HUES64 (cell line): ENCODE data around the gene C16orf95. TPM values are rescaled to one million over a fixed set of nuclear protein-coding genes. Genes with fewer than 3 reads are reported as not detected.
A peak's percentile ranks its signal among the peaks of the same experiment; 100 is the strongest.
"Not testable (repeated sequence)": the region's sequence is repeated elsewhere in the genome, so short reads cannot be mapped to it uniquely, and the experiment has no call there.

Source experiments
- H3K27ac ChIP-seq: 2 replicates; pipeline ENCODE4 v1.7.0; 2013; ENCODE audit warnings: low read depth, low read length, inconsistent platforms
- H3K27me3 ChIP-seq: 2 replicates; pipeline ENCODE4 v1.6.1; 2013; ENCODE audit warnings: mild to moderate bottlenecking, low read length; ENCODE audit not compliant: insufficient read depth
- H3K36me3 ChIP-seq: 2 replicates; pipeline ENCODE4 v1.6.1; 2013; ENCODE audit warnings: mild to moderate bottlenecking, low read length; ENCODE audit not compliant: insufficient read depth
- H3K4me1 ChIP-seq: 2 replicates; pipeline ENCODE4 v1.6.1; 2013; ENCODE audit warnings: mild to moderate bottlenecking, low read length, moderate library complexity; ENCODE audit not compliant: insufficient read depth
- H3K4me3 ChIP-seq: 2 replicates; pipeline ENCODE4 v1.5.1; 2013; ENCODE audit warnings: mild to moderate bottlenecking, low read length, moderate library complexity
- H3K9ac ChIP-seq: 2 replicates; pipeline ENCODE4 v1.6.1; 2013; ENCODE audit warnings: mild to moderate bottlenecking, low read depth, low read length
- H3K9me3 ChIP-seq: 2 replicates; pipeline ENCODE4 v1.6.1; 2013; ENCODE audit warnings: low read depth, low read length; ENCODE audit not compliant: insufficient read depth
- WGBS: fragments of 150-250, 120-280 bp; methylation state at CpG from one replicate; pipeline ENCODE4 v1.1.7; 2013; ENCODE audit warnings: missing lambda C conversion rate; 5-methylcytosine and 5-hydroxymethylcytosine counted together
- polyA plus RNA-seq, 2 experiments: library from polyadenylated mRNA; stranded (reverse); fragments of 50-300 nt; gene quantifications; one replicate each; pipeline ENCODE4 v1.2.3, GENCODE V29; 2013

Gene C16orf95
- polyA plus RNA-seq (2013, experiment 1 of 2): 3.0 TPM
- polyA plus RNA-seq (2013, experiment 2 of 2): 4.1 TPM

GRCh38 chr16:87316923-87317749 is at the start of gene C16orf95:
TSS of gene C16orf95 (minus strand) at chr16:87317392. CDS start at chr16:87317242, 150 bp downstream.
- Histone ChIP-seq H3K4me3 (peak within 1 kb of the TSS; percentile 84), H3K27ac (peak within 1 kb of the TSS; percentile 93), H3K4me1 (0 out of 2 replicates have a peak, but pooled peaks cover 4% of the 10 kb centered on the region), H3K36me3 (no peaks in the 10 kb centered on the region; the same call in 1 of the 2 replicates), H3K9me3 (no peaks in the 10 kb centered on the region), H3K27me3 (no peaks in the 10 kb centered on the region), H3K9ac (peak within 1 kb of the TSS; percentile 97)
- 1% methylated on average over 64 of the region's 64 CpGs for WGBS

- H3K4me3 ChIP-seq: no peak overlapping the region
- peaks cover 10% of the 10 kb centered on the region for H3K36me3 ChIP-seq
- no peaks in the 10 kb centered on the region for H3K9me3 ChIP-seq
- H3K27me3 ChIP-seq: no peaks in the 10 kb centered on the region
- H3K27ac ChIP-seq: no peak overlapping the region
- 95% methylated on average over 1 of the region's 1 CpG for WGBS
- peaks cover 5% of the 10 kb centered on the region; the same call in 1 of the 2 replicates for H3K4me1 ChIP-seq
- H3K9ac ChIP-seq: no peak overlapping the region
These were observed 49.7 kb upstream of the C16orf95 start for GRCh38 chr16:87366930-87367329.

- WGBS: 93% methylated on average over 4 of the region's 4 CpGs
- no peaks in the 10 kb centered on the region for H3K27me3 ChIP-seq
- peaks cover 2% of the 10 kb centered on the region; the same call in 1 of the 2 replicates for H3K4me1 ChIP-seq
- no peak overlapping the region for H3K9ac ChIP-seq
- H3K36me3 ChIP-seq: peaks cover 15% of the 10 kb centered on the region
- H3K4me3 ChIP-seq: no peak overlapping the region
- H3K9me3 ChIP-seq: no peaks in the 10 kb centered on the region
- no peak overlapping the region for H3K27ac ChIP-seq
These were observed 49.1 kb upstream of the C16orf95 start for GRCh38 chr16:87366288-87366687.

GRCh38 chr16:87365021-87365713 is 48.0 kb upstream of the C16orf95 start:
- Histone ChIP-seq H3K9me3 (no peaks in the 10 kb centered on the region), H3K9ac (no peak overlapping the region), H3K36me3 (peaks cover 16% of the 10 kb centered on the region), H3K4me1 (no peaks in the 10 kb centered on the region), H3K27me3 (no peaks in the 10 kb centered on the region), H3K27ac (no peak overlapping the region), H3K4me3 (no peak overlapping the region)
- 94% methylated on average over 13 of the region's 13 CpGs for WGBS

- Histone ChIP-seq H3K9me3 (no peaks in the 10 kb centered on the region), H3K27ac (no peak overlapping the region), H3K36me3 (peaks cover 27% of the 10 kb centered on the region), H3K4me3 (no peak overlapping the region), H3K27me3 (no peaks in the 10 kb centered on the region), H3K4me1 (no peaks in the 10 kb centered on the region), H3K9ac (no peak overlapping the region)
- WGBS: 92% methylated on average over 13 of the region's 17 CpGs
These were observed 46.7 kb upstream of the C16orf95 start for GRCh38 chr16:87363771-87364455.

GRCh38 chr16:87362828-87363559 is 45.8 kb upstream of the C16orf95 start:
- H3K4me1 ChIP-seq, H3K27ac ChIP-seq, H3K9me3 ChIP-seq, H3K27me3 ChIP-seq, H3K9ac ChIP-seq, H3K4me3 ChIP-seq: not testable (repeated sequence)
- WGBS: 98% methylated on average over 13 of the region's 13 CpGs
- H3K36me3 ChIP-seq: peaks cover 35% of the 10 kb centered on the region

- Histone ChIP-seq H3K36me3 (peaks cover 36% of the 10 kb centered on the region), H3K27me3 (no peaks in the 10 kb centered on the region), H3K27ac (no peak overlapping the region), H3K9me3 (no peaks in the 10 kb centered on the region), H3K4me1 (no peaks in the 10 kb centered on the region), H3K4me3 (no peak overlapping the region), H3K9ac (no peak overlapping the region)
- WGBS: 94% methylated on average over 7 of the region's 8 CpGs
These were observed 44.9 kb upstream of the C16orf95 start for GRCh38 chr16:87361916-87362619.

GRCh38 chr16:87360862-87361610 is 43.8 kb upstream of the C16orf95 start:
- no peaks in the 10 kb centered on the region for H3K4me1 ChIP-seq
- 93% methylated on average over 16 of the region's 16 CpGs for WGBS
- H3K27me3 ChIP-seq: no peaks in the 10 kb centered on the region
- no peaks in the 10 kb centered on the region for H3K9me3 ChIP-seq
- peaks cover 34% of the 10 kb centered on the region for H3K36me3 ChIP-seq
- no peak overlapping the region for H3K27ac ChIP-seq
- H3K4me3 ChIP-seq: no peak overlapping the region
- H3K9ac ChIP-seq: no peak overlapping the region

GRCh38 chr16:87359121-87359520 is 41.9 kb upstream of the C16orf95 start:
- H3K27ac ChIP-seq: no peak overlapping the region
- H3K9ac ChIP-seq: no peak overlapping the region
- peaks cover 34% of the 10 kb centered on the region for H3K36me3 ChIP-seq
- no peak overlapping the region for H3K4me3 ChIP-seq
- H3K9me3 ChIP-seq: no peaks in the 10 kb centered on the region
- WGBS: 94% methylated on average over 7 of the region's 7 CpGs
- H3K4me1 ChIP-seq: no peaks in the 10 kb centered on the region
- H3K27me3 ChIP-seq: no peaks in the 10 kb centered on the region

GRCh38 chr16:87358696-87359095 is 41.5 kb upstream of the C16orf95 start:
- H3K36me3 ChIP-seq: peaks cover 34% of the 10 kb centered on the region
- no peaks in the 10 kb centered on the region for H3K27me3 ChIP-seq
- no peak overlapping the region for H3K4me3 ChIP-seq
- H3K4me1 ChIP-seq: no peaks in the 10 kb centered on the region
- H3K27ac ChIP-seq: no peak overlapping the region
- H3K9ac ChIP-seq: no peak overlapping the region
- H3K9me3 ChIP-seq: no peaks in the 10 kb centered on the region
- 93% methylated on average over 9 of the region's 9 CpGs for WGBS
